ENCODE measurements around the gene LCE1F.

GRCh38 chr1:152759453-152760173 lies 15.3 kb upstream of the LCE1F start:
- TF ChIP-seq CTCF (IDR thresholded peaks at IDR 0.05) (no peak), POLR2A (IDR thresholded peaks at IDR 0.05) (no peak)
